Stimulated activated naive CD4-positive, alpha-beta T cell (primary cell): Measurements from ENCODE around the gene PLCB1.
"Not testable (repeated sequence)": the region's sequence is repeated elsewhere in the genome, so short reads cannot be mapped to it uniquely, and the experiment has no call there.

Source experiments
- DNase-seq, 6 experiments: peaks; one replicate each; lab custom pipeline; 2025; lab: John Stamatoyannopoulos, UW

PLCB1 gene

DNA sequence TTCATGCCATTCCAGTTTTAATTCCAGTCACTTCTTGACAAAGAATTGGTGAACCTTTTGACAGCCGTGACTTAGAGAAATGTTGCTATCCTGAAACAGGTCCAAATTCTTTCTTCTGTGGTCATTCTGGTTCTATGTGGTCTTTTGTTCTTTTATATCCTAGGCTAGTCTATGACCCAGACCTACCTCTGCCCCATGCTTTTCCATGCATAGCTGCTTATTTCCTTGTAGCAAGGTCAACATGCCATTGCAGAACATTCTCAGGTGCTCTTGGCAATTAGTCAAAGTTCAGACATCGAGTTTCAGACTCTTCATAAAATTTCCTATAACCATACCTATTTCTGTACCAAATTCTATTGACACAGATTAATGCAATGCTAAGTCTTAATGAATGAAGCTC is 202.6 kb downstream of the PLCB1 start:
- no peak for DNase-seq

DNA sequence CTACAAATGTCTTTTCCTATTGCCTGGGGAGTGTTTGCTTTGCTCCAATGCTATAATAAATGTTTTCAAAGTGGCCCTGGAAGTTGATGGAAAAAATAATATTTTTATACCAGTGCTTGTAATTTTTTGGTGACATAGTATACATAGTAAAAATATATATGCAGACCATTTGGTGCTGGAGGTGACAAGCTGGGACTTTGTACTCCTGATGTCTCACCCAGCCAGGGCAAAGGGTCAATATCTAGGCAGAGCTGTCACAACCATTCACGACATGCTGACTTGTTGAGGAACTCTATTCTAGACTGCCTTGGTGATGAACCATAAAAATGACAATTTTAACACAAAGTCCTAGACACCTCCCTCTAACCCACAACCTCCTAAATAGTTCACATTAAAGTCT is 203.0 kb downstream of the PLCB1 start:
- DNase-seq = no peak

DNA sequence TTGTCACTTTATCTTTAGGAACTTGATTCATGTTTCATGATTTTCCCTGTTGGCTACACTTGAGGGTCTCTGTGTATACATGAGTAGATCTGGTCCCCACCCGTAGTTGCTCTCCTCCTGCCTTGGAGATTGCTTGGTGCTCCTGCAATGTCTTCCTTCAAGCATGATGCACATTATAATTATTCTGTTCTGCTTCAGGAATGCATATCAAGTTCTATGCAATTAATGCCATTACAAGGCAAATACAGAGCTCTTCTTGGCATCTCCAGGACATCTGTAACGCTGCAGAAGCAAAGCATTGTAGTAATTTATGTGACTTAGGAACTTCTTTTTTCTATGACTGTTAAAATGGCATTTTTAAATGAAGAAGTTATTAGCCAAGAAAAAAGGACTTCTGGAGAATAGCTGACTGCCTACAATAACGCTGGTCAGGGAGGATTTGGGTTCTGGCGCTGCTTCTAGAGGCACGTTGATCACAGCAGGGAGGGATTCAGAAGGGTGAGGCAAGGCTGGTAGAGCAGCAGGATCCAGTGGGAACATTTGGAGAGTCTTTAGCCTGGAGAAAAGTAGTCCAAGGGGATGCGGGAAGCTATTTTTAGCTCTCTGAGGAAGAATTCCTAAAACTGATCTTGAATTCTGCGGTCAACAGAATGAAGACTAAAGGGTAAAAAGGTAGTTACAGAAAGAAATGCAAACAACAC is 203.6 kb downstream of the PLCB1 start:
- no peak for DNase-seq

DNA sequence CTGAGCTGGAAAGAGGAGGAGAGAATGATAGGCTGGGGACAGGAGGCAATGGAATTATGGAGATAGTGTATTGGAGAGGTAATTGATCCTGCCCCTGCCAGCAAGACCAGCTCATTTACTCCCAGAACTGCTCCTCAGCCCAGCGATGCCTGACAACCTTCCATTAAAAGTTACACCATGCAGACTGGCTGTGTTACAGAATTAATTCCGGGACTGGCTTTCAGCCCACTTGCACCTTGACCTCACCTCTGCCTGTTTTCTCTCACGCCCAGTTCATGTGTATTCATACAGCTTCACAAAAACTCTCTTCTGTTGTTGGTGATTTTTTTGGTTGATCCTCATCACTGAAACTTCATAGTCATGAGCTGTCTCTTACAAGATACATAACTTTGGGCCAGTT is 207.3 kb downstream of the PLCB1 start:
- no peak for DNase-seq

DNA sequence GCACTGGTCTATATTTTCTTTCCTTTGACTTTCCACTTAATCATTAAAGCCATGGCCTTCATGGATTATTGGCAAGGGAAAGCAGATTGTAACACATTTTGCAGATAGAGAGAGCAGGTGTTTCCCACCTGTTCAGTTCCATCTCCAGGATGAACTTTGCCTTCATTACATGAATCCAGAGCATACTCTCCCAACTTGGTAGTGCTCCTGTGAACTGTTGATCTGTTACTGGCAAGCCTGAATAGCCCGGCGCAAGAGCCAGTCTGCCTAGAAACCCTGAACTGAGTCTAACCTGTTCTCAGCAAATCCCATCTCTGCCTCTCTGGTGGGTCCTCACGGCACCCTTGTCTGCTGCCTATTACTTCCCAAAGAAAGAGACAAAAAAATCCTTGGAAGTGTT is 210.3 kb downstream of the PLCB1 start:
- no peak for DNase-seq

DNA sequence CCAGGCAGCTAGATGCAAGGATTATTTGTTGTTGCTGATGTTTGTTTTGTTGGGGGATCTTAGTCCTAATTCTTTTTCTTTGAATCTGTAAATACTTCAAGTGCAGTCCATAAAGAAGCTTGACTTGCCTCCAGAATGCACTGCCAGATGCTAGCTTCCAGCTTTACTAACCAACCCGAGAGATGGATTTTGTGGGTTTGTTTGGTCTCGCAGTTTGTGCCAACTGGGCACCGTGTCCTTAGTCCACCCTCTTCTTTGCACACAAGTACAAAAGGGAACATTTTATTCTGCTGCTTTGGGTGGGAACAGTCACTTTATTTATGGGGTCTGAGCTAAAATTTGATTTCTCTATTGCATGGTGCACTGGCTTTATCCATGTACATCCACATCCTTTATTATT is 212.0 kb downstream of the PLCB1 start:
- no peak for DNase-seq

DNA sequence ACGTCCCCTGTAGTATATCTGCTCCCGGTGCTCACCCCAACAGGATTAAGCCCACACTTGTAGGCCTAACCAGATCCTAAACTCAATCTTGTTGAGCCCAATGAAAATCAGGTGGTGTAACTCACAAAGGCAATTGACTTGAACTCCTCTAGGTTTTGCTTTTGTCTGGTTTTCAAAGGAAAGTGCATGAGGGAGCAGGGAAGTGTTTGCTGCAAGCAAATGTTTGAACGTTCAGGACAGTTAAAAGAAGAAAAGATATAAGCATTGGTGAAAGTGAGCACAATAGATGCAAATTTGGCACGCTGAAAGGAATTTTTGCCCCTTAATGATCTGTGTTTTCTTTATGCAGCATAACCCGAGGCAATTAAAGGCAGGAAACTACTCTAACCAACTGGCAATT is 212.6 kb downstream of the PLCB1 start:
- no peak for DNase-seq

DNA sequence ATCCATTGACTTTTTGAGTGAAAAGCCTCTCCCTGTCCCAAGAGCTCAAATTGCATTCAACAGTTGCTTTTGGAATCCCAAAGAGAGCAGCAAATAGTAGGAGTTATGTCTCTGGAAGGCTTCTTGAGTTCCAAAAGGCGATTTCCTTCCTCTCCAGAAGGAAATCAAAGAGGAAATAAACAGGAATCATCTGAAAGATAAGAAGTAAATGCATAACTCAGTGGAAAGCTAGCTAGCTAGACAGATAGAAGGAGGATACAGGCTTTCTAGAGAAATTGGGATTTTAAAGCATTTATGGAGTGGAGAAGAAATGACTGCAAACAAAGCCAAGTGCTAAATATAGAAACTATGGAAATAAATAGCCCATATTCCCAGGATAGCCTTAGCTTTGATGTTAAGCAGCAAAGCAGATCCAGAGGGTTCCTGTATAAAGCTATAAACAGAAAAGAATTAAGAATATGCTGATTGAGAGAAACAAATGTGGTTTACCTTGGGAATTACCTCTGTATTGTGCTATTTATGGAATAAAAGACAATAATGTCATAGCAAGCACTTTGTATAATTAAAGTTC is 214.7 kb downstream of the PLCB1 start:
- DNase-seq = no peak

DNA sequence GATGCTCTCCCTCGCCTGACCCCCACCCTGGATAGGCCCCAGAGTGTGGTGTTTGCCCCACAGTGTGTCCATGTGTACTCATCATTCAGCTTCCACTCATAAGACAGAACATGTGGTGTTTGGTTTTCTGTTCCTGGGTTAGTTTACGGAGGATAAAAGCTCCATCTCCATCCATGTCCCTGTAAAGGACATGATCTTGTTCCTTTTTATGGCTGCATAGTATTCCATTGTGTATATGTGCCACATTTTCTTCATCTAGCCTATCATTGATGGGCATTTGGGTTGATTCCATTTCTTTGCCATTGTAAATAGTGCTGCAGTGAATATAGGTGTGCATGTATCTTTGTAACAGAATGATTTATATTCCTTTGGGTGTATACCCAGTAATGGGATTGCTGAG is 218.2 kb downstream of the PLCB1 start:
- DNase-seq = not testable (repeated sequence)

DNA sequence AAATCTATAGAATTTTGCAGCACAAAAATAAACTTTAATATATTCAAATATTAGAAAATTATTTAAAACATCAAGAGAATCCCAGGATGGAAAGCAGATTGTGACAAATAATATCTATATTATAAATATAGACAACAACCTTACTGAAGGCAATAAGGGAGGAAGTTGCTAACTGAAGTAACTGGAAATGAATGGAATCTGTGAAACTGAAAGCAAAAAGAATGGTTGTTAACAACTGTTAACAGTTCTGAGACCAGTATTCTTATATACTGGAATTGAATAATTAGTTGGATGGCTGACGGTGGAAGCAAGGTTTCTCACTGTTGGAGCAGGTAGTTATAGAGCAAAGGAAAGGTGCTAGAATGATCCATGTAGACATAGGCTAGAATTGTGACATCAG is 220.4 kb downstream of the PLCB1 start:
- DNase-seq = no peak

DNA sequence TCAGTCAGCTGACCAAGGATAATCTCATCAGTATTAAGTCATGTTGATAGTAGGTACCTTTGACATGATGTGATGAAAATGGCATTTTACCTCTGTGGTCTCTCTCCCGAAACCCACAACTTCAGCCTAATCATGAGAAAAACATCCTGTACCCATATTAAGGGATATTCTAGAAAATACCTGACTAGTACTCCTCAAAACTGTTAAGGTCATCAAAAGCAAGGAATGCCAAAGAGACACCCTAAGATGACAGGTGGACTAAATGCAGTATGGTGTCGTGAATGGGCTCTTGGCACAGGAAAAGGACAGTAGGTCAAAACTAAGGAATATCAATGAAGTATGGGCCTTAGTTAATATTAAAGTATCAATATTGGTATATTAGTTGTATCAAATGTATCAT is 221.4 kb downstream of the PLCB1 start:
- no peak for DNase-seq

DNA sequence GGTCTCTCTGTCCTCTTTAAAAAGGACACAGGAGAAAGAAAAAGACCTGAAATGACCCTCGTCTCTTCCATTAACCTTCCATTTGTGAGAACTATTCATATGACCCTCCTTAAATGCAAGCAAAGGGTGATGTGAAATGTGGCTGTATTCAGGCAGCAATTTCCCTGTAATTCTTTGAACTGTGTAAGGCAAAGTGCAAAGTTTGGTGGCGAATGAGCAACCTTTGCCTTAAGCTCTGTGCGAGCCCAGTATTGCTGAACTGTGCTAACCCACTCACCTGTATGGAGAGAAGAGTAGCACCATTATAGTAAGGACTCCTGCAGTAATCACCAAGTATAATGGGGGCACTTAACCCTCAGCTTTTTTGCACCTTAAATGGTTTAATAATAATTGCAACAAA is 223.4 kb downstream of the PLCB1 start:
- no peak for DNase-seq

DNA sequence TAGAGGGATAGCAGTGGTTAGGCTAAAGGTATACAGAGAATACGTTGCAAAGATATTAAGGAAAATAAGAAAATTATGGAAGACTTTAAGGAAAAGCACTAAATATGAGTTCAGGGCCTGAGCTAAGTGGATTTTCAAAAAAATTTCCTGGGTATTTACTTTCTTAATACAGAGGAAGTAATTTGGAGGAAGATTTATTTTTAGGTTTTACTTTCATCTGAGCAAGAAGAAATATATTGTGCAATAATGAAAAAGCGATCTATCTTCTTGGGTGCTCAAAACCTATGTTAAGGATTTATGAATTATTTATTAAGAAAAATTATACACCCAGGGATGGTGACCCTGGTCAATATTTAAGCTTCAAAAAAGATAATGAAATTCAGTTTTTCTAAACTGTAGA is 224.7 kb downstream of the PLCB1 start:
- no peak for DNase-seq

DNA sequence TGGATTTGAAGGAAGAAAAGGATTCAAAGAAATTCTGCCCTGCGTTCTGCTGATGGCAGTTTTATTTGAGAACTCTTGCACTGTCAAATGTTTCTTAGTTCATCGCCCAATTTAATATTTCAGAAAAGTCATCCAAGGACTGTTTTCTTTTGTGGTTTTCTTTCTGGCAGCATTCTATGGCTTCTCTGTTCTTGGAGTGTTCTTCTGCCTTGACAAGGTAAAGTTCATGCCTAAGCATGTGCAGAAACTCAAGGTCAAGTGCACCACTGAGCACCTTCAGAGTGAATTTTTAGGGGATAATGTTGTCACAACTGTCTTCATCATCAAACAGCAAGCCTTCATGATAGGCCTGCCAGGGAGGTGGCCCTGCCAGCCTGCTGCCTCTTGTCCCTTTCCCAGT is 225.6 kb downstream of the PLCB1 start:
- no peak for DNase-seq

DNA sequence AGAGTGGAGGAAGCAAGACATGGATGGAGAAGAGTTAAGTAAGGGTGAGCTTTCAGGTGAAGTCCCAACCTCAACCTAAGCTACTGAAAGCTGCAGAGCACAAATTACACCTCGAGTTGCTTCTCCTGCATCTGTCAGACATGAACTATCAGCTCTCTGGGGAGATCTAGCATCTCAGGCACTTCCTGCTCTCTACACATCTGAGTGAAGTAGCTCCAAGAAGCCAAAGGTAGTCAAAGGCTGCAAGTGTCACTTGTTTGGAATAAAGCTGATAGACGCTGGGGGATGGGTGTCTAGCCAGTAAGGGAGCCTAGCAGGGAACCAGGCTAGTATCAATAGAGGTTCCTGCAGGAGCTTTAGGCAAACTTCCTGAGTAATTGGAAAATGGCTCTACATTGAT is 228.0 kb downstream of the PLCB1 start:
- no peak for DNase-seq

DNA sequence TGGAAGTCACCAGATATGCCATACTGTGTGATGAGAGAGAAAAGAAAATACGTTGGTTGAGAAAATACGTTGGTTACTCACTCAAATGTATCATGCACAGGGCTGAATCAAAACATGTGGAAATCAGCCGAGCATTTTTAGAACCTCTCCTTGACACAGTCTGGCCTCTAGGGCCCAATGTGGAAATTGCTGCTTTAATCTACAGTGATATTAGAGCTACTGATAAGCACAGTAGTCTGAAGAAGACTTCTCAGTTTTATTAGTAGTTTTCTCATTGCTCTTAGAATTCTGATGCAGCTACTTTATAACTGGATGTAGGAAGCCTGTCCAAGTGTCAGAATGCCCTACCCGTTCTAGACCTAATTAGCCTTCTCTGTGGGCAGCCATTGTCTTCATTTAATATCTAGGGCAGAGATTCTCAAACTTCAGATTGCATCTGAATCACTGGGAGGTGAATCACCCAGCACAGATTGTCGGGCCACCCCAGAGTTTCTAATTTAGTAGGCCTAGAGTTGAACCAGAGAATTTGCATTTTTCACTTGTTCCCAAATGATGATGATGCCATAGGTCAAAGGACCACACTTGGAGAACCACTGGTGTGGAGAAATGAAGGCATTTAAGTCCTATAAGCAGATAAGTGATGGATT is 229.1 kb downstream of the PLCB1 start:
- DNase-seq = no peak

DNA sequence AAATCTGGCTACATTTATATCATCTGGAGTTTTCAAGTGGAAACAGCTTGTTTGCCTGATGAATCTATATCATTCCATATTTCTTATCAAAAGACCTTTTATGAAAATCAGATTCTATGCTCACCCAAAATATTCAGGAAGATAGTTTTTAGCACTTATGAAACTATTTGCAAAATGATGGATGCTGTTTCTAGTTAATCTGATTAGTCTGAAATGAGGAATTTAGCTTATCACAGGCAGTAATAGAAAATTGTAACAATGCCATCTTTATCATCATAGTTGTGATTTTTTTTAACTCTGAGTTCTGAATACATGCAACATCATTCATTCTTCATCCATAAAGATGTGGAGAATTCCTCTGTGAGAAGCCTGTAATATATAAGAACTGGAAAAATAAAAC is 229.7 kb downstream of the PLCB1 start:
- DNase-seq = no peak

DNA sequence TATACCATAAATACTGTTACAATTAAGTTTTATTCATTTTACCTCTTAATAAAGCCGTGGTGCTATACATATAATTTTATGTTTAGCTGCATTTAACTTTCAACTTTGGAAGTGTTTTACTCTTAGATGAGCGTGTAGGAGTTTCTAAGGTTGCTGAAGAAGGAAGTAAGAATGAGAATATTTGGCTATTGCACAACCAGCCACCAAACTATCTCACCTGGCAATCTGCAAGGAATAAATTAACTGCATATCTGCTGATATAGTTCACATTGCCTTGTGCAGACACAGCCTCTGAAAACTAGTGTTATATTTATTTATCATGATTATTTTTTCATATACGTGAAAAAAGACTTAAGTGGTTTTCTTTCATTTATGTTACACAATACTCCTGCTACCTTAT is 230.4 kb downstream of the PLCB1 start:
- DNase-seq = no peak

DNA sequence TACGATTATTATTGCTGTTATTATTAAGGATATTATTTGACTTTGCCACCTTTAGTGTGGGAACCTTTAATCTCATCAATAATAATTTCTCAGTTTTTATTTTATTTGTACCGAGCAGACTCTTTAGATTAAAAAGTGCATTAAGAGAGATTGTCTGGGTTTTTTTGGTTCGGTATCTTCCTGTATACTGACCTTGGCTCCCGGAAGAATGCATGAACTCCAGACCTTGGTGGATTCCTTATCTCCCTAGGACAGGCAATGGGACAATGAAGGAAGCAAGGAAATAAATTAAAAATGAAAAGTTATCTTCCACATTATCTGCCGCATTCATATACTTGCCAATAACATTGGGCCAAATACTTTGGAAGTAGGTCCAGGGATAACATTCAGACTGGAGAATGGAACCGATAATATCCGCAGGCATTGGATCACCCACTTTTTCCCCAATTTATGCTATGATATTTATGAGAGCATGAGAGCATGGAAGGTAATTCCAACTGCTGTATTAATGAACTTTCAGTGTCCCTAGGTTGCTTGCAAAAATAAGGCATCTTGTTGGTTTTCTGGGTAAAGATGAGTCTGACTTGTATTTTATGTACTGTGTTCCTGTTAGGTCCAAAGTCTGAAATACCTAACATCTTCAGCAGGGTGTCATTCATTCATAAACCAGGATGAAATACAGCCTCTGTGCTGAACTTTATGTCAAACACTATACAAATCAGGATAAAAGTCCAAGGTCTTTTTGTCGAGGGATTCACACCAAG is 232.1 kb downstream of the PLCB1 start:
- no peak for DNase-seq

DNA sequence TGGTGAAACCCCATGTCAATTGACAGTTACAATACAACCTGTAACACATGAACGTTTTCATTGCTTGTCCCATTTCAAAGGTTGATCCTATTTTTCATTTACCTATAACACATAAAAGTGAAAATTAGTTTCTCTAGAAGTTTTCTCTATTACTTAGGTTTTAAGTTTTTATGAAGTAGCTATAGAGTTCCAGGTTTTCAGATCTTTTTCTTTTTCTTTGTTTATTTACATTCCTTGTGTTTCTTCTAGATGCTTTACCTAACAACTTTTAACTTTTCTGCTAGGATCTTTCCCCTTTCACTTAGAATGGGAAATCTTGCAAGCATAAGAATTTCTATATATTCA is 232.6 kb downstream of the PLCB1 start:
- DNase-seq = no peak

DNA sequence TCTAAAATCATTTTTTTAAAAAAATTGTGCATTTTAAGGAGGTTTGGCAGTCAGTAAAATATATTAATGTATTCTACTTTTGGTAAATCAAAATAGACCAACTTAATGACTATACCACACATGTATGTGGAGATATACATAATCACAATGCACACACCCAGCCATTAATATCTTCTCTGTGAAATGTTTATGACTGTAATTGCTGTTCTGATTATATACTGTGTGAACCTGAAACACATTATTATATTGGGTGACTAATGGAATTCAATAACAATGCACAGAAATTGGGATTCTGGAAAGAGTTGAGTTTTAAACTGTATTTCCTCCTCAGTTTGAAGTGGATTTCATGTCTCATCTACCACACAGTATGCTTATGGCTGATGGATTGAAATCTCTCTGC is 233.6 kb downstream of the PLCB1 start:
- DNase-seq = no peak

DNA sequence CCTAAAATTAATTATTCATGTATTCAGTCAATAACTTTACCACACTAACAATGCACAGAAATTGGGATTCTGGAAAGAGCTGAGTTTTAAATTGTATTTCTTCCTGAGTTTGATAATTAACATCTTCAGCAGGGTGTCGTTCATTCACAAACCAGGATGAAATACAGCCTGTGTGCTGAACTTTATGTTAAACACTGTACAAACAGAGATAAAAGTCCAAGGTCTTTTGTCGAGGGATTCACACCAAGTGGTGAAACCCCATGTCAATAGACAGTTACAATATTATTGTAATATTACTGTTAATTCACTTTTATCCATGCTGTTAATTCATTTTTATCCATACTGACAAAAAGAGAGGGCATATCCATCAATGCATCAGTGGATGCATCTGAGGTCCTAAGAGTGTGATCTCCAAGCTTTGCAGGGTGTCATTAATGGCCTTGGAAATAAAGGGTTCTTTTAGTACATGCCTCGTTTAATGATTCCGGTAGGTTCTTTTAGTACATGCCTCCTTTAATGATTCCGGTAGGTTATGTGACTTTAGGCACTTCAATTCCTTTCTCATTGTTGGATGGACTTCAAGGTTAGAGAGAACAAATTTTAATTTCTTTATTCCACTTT is 234.3 kb downstream of the PLCB1 start:
- no peak for DNase-seq

DNA sequence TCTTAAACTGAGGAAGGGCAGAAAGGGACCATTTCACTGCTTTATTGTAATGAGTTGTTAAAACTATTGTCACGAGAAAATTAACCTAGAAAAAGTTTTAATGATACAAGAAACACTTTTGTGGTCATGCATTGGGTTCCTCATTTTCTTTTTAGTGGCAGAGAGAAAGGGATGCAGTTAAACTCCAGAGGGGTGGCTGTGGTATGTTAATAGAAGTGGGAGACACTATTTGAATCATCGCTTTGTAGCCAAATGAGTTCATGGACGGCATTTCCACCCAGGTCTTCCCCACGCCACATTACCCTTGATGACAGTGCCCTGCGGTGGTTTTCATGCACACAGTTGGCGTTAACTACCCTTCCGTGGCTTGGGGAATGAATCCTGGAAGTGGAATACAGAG is 235.6 kb downstream of the PLCB1 start:
- DNase-seq = no peak
